Activated B cell treated with CpG ODN at 0.5 μM for 24 hours (primary cell): ENCODE measurements around the gene SULT1E1. TPM values are rescaled to one million over a fixed set of nuclear protein-coding genes. Genes with fewer than 3 reads are reported as not detected.

ENCODE experiments used
- ATAC-seq: fragments of 200-7000 bp; cut with Tn5 transposase; one replicate; pipeline ENCODE4 v1.10.0; 2021; ENCODE audit warnings: low read depth, mild to moderate bottlenecking, moderate library complexity
- CTCF ChIA-PET: fragments of 350-600 bp; sonication (Branson Sonifier 250); formaldehyde crosslinking; loops from one replicate; lab custom pipeline; 2021; ENCODE audit warnings: antibody characterized with exemption; lab: Charles Lee
- POLR2A ChIA-PET: fragments of 350-600 bp; sonication (Branson Sonifier 250); formaldehyde crosslinking; loops from one replicate; lab custom pipeline; 2021; ENCODE audit warnings: antibody characterized with exemption; lab: Charles Lee
- DNase-seq: peaks from one replicate; pipeline ENCODE4 v3.0.0; 2022
- H3K27ac Mint-ChIP-seq: one replicate; pipeline ENCODE4 v1.8.0; 2020; ENCODE audit warnings: mixed read lengths
- H3K27me3 Mint-ChIP-seq: one replicate; pipeline ENCODE4 v1.8.0; 2021; ENCODE audit warnings: mixed read lengths
- H3K36me3 Mint-ChIP-seq: one replicate; pipeline ENCODE4 v1.8.0; 2021; ENCODE audit warnings: low read depth, mixed read lengths
- H3K4me1 Mint-ChIP-seq: one replicate; pipeline ENCODE4 v1.8.0; 2021; ENCODE audit warnings: mixed read lengths
- H3K4me3 Mint-ChIP-seq: one replicate; pipeline ENCODE4 v1.8.0; 2020; ENCODE audit warnings: mild to moderate bottlenecking, mixed read lengths
- H3K9me3 Mint-ChIP-seq: one replicate; pipeline ENCODE4 v1.8.0; 2020; ENCODE audit warnings: mixed read lengths
- intact Hi-C: fragments of 100-400 bp; cut with micrococcal nuclease; formaldehyde crosslinking; loops from one replicate; pipeline ENCODE4 v1.15.1; 2024
- total RNA-seq: library from RNA; stranded (reverse); gene quantifications from 2 replicates; pipeline ENCODE4 v1.2.3, GENCODE V29; 2022
- TF ChIP-seq, protein P1 (sequence below): fragments of 200-600 bp; IDR thresholded peaks from one replicate; pipeline ENCODE4 v1.8.0; 2022; ENCODE audit warnings: antibody characterized with exemption, mild to moderate bottlenecking

Gene SULT1E1
- total RNA-seq, 1 donor from 2014 or later = not detected

DNA sequence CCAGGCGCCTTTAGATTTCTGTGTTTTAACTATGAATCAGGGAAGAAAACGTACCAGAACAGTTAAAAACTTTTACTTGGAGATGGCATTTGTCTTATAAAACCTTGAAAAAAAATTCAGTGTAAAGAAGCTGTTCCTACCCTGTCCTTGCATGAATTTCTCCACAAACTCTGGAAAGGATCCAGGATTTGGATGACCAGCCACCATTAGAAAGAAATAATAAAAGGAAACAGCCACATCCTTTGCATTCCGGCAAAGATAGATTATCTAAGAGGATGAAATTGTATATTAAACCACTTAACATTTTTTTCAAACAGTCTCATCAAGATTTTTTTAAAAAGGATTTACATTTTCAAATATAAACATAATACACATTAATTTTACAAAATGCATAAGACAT lies 10.6 kb downstream of the SULT1E1 start:
- ChIA-PET POLR2A (no interaction called here), CTCF (no interaction called here)
- no peak for DNase-seq
- TF ChIP-seq, protein P1, sequence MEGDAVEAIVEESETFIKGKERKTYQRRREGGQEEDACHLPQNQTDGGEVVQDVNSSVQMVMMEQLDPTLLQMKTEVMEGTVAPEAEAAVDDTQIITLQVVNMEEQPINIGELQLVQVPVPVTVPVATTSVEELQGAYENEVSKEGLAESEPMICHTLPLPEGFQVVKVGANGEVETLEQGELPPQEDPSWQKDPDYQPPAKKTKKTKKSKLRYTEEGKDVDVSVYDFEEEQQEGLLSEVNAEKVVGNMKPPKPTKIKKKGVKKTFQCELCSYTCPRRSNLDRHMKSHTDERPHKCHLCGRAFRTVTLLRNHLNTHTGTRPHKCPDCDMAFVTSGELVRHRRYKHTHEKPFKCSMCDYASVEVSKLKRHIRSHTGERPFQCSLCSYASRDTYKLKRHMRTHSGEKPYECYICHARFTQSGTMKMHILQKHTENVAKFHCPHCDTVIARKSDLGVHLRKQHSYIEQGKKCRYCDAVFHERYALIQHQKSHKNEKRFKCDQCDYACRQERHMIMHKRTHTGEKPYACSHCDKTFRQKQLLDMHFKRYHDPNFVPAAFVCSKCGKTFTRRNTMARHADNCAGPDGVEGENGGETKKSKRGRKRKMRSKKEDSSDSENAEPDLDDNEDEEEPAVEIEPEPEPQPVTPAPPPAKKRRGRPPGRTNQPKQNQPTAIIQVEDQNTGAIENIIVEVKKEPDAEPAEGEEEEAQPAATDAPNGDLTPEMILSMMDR = no peak
- no peaks in the 10 kb centered on the region for H3K4me1 Mint-ChIP-seq
- H3K4me3 Mint-ChIP-seq = no peak overlapping the region
- H3K36me3 Mint-ChIP-seq = no peaks in the 10 kb centered on the region
- H3K27me3 Mint-ChIP-seq = no peaks in the 10 kb centered on the region
- no peak overlapping the region for H3K27ac Mint-ChIP-seq
- H3K9me3 Mint-ChIP-seq = no peaks in the 10 kb centered on the region
- ATAC-seq = no peak
- intact Hi-C loops = no loop called here

- ChIA-PET CTCF (no interaction called here), POLR2A (no interaction called here)
- no peak for ATAC-seq
- TF ChIP-seq, protein P1 = no peak
- no peaks in the 10 kb centered on the region for H3K36me3 Mint-ChIP-seq
- no peak for DNase-seq
- no peaks in the 10 kb centered on the region for H3K4me1 Mint-ChIP-seq
- intact Hi-C loops = no loop called here
- H3K27me3 Mint-ChIP-seq = no peaks in the 10 kb centered on the region
- H3K9me3 Mint-ChIP-seq = no peaks in the 10 kb centered on the region
- H3K4me3 Mint-ChIP-seq = no peak overlapping the region
- H3K27ac Mint-ChIP-seq = no peak overlapping the region
These were observed 11.9 kb downstream of the SULT1E1 start for GRCh38 chr4:69848028-69848427.

DNA sequence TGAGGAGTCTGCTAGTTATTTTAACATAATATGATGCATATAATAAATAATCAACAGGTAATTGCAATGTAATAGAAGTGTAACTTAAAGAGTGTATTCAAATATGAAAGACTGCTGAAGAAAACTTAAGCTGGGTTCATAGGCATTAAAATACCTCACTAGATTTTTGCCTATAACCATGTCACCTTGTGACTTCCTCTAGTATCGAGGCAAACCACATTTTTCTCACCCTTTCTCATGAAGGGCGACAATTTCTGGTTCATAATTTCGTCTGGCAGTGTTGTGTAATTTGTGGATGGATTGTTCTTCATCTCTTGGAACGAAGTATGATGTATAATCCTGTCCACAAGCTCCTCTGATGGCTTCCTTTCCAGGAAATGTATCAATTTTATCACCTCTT lies 16.0 kb downstream of the SULT1E1 start:
- ChIA-PET POLR2A (no interaction called here), CTCF (no interaction called here)
- TF ChIP-seq, protein P1 = no peak
- ATAC-seq = no peak
- H3K4me1 Mint-ChIP-seq = no peaks in the 10 kb centered on the region
- H3K36me3 Mint-ChIP-seq = no peaks in the 10 kb centered on the region
- DNase-seq = no peak
- no peak overlapping the region for H3K27ac Mint-ChIP-seq
- H3K4me3 Mint-ChIP-seq = no peak overlapping the region
- intact Hi-C loops = no loop called here
- no peaks in the 10 kb centered on the region for H3K9me3 Mint-ChIP-seq
- H3K27me3 Mint-ChIP-seq = no peaks in the 10 kb centered on the region

DNA sequence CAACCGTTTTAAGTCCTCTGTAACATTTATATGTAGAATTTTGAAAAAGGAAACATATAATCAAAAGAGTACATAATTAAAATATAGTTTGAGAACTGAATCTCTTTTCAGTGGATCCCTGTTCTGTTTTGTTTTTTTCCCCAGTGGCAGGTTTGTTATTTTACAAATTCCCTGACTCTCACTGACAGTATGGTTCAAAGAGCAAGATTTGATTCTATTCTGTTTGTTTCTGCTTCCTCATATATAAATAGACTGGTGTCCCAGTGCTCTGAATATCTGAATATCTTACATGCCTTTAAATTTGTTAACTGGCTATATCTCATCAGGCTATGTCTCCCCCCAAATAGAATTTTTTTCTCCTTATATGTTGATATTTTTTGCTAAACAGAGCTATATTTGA lies 16.6 kb downstream of the SULT1E1 start:
- H3K27ac Mint-ChIP-seq = no peak overlapping the region
- ChIA-PET POLR2A (no interaction called here), CTCF (no interaction called here)
- DNase-seq (no peak), ATAC-seq (no peak)
- TF ChIP-seq, protein P1 = no peak
- no peaks in the 10 kb centered on the region for H3K36me3 Mint-ChIP-seq
- H3K27me3 Mint-ChIP-seq = no peaks in the 10 kb centered on the region
- intact Hi-C loops = no loop called here
- H3K4me3 Mint-ChIP-seq = no peak overlapping the region
- H3K4me1 Mint-ChIP-seq = no peaks in the 10 kb centered on the region
- no peaks in the 10 kb centered on the region for H3K9me3 Mint-ChIP-seq

DNA sequence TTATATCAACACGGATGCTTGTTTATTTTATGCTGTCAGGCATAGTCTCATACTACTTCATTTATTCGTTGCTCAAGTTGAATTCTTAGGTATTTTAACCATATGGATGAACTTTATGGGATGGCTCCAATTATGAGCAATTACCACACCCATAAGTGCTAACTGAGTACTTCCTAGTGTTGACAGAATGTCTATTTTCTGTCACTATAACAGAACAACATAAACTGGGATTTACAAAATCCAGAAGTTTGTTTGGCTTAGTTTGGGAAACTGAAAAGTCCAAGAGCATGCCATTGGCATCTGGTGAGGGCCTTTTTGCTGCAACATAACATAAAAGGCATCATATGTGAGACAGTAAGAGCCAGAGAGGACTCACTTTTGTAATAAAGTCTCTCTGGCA lies 21.0 kb downstream of the SULT1E1 start:
- CTCF ChIA-PET = no interaction called here
- intact Hi-C loops = no loop called here
- DNase-seq (no peak), ATAC-seq (no peak)
- Mint-ChIP-seq H3K4me3 (no peak overlapping the region), H3K9me3 (no peaks in the 10 kb centered on the region), H3K36me3 (no peaks in the 10 kb centered on the region), H3K27ac (no peak overlapping the region), H3K27me3 (no peaks in the 10 kb centered on the region), H3K4me1 (no peaks in the 10 kb centered on the region)
- POLR2A ChIA-PET = no interaction called here
- TF ChIP-seq, protein P1 = no peak
